Nephron (organoid): ENCODE results near the gene PIK3R5.

ENCODE experiments used
- H3K27ac Mint-ChIP-seq, 3 experiments: 2 replicates each; pipeline ENCODE4 v1.8.0; 2020; ENCODE audit warnings: mixed read lengths in 3 of 3, mild to moderate bottlenecking in 2 of 3, moderate library complexity in 1 of 3
- H3K27me3 Mint-ChIP-seq: 2 replicates; pipeline ENCODE4 v1.8.0; 2021; ENCODE audit warnings: low read depth, mild to moderate bottlenecking, moderate library complexity, mixed read lengths
- H3K36me3 Mint-ChIP-seq: 2 replicates; pipeline ENCODE4 v1.8.0; 2020; ENCODE audit warnings: low read depth, mixed read lengths
- H3K4me1 Mint-ChIP-seq: 2 replicates; pipeline ENCODE4 v1.8.0; 2020; ENCODE audit warnings: mixed read lengths
- H3K4me3 Mint-ChIP-seq, 3 experiments: 2 replicates each; pipeline ENCODE4 v1.8.0; 2020; ENCODE audit warnings: mild to moderate bottlenecking in 3 of 3, mixed read lengths in 3 of 3, moderate library complexity in 2 of 3
- H3K9me3 Mint-ChIP-seq: 2 replicates; pipeline ENCODE4 v1.8.0; 2020; ENCODE audit warnings: mixed read lengths
- TF ChIP-seq, protein P1 (sequence below), 3 experiments: fragments of 200-600 bp; sonication (generic); IDR thresholded peaks; one replicate each; pipeline ENCODE4 v1.5.0; 2021; ENCODE audit warnings: antibody characterized with exemption in 3 of 3; ENCODE audit not compliant: unreplicated experiment in 3 of 3

Gene PIK3R5

DNA sequence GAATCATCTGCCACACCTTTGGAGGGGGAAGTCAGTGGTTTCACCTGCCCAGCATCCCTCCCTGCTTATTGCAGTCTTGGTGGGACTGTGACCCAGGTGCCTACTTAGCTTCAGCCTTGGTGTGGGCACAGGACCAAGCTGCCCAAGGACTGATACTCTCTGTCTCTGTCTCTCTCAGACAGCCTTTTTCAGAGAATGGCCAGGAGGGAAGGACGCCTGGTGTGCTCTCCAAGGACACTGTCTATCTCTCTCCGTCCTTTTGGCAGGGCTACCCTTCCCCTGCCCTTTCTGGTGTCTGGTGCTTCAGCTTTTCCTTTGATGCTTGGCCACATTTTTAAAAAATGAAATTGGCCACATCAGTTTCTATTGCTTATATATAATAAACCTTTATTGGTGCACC is 117.6 kb downstream of the PIK3R5 start:
- TF ChIP-seq, protein P1, sequence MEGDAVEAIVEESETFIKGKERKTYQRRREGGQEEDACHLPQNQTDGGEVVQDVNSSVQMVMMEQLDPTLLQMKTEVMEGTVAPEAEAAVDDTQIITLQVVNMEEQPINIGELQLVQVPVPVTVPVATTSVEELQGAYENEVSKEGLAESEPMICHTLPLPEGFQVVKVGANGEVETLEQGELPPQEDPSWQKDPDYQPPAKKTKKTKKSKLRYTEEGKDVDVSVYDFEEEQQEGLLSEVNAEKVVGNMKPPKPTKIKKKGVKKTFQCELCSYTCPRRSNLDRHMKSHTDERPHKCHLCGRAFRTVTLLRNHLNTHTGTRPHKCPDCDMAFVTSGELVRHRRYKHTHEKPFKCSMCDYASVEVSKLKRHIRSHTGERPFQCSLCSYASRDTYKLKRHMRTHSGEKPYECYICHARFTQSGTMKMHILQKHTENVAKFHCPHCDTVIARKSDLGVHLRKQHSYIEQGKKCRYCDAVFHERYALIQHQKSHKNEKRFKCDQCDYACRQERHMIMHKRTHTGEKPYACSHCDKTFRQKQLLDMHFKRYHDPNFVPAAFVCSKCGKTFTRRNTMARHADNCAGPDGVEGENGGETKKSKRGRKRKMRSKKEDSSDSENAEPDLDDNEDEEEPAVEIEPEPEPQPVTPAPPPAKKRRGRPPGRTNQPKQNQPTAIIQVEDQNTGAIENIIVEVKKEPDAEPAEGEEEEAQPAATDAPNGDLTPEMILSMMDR (IDR thresholded peaks at IDR 0.05; ENCODE audit: unreplicated experiment in 3 of 3): no peak
- H3K4me3 Mint-ChIP-seq: no peak overlapping the region

GRCh38 chr17:8846768-8847211 is 118.7 kb downstream of the PIK3R5 start:
- Mint-ChIP-seq H3K27me3 (no peaks in the 10 kb centered on the region), H3K9me3 (peaks cover 10% of the 10 kb centered on the region), H3K36me3 (no peaks in the 10 kb centered on the region), H3K27ac (no peak overlapping the region), H3K4me3 (no peak overlapping the region), H3K4me1 (peaks cover 14% of the 10 kb centered on the region)
- TF ChIP-seq, protein P1 (IDR thresholded peaks at IDR 0.05; ENCODE audit: unreplicated experiment in 3 of 3): no peak

More for the DNA sequence above, 117.6 kb downstream of the PIK3R5 start:
- H3K36me3 Mint-ChIP-seq: no peaks in the 10 kb centered on the region
- H3K9me3 Mint-ChIP-seq: peaks cover 6% of the 10 kb centered on the region
- H3K27me3 Mint-ChIP-seq: no peaks in the 10 kb centered on the region
- peaks cover 6% of the 10 kb centered on the region for H3K4me1 Mint-ChIP-seq
- H3K27ac Mint-ChIP-seq: no peak overlapping the region

DNA sequence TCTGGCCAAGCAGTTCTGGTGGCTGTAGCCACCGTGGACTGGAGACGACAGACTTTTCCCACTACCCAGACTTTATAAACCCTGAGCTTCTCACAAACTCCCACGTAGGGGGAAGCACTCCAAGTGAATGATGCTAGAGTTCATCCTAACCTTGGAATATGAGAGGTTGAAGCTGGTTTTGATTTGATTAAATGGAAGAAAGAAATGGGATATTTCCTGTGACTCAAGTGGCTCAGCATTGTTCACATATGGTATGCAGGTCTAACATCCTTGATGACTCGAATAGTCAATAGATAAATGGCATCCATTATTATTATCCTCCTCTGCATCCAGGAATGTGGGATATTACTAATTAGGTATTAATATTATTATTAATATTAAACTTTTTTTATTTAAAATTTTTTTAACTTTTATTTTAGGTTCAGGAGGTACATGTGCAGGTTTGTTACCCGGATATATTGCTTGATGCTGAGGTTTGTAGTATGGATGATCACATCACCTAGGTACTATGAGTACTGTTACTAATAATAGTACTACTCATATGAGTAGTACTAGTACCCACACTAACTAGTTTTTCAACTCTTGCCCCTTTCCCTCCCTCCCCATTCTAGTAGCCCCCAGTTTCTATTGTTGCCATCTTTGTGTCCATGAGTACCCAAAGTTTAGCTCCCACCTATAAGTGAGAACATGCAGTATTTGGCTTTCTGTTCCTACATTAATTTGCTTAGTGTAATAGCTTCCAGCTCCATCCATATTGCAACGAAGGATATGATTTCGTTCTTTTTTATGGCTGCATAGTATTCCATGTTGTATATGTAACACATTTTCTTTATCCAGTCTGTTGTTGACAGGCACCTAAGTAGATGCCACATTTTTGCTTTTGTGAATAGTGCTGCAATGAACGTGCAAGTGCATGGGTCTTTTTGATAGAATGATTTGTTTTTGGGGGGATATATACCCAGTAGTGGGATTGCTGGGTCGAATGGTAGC is 121.0 kb downstream of the PIK3R5 start:
- H3K27me3 Mint-ChIP-seq: no peaks in the 10 kb centered on the region
- peaks cover 12% of the 10 kb centered on the region for H3K9me3 Mint-ChIP-seq
- no peak overlapping the region for H3K4me3 Mint-ChIP-seq
- H3K36me3 Mint-ChIP-seq: no peaks in the 10 kb centered on the region
- peak overlapping the region in 1 of 3 experiments; percentile 59 for H3K27ac Mint-ChIP-seq
- TF ChIP-seq, protein P1 (IDR thresholded peaks at IDR 0.05; ENCODE audit: unreplicated experiment in 3 of 3): no peak
- peaks cover 14% of the 10 kb centered on the region for H3K4me1 Mint-ChIP-seq

- no peak overlapping the region for H3K4me3 Mint-ChIP-seq
- no peaks in the 10 kb centered on the region for H3K36me3 Mint-ChIP-seq
- H3K27ac Mint-ChIP-seq: peak overlapping the region in 2 of 3 experiments; percentile 59 to 65
- H3K27me3 Mint-ChIP-seq: no peaks in the 10 kb centered on the region
- peaks cover 12% of the 10 kb centered on the region for H3K9me3 Mint-ChIP-seq
- TF ChIP-seq, protein P1 (IDR thresholded peaks at IDR 0.05; ENCODE audit: unreplicated experiment in 3 of 3): no peak
- H3K4me1 Mint-ChIP-seq: peaks cover 15% of the 10 kb centered on the region
Observed at GRCh38 chr17:8843344-8843743, 122.2 kb downstream of the PIK3R5 start.

DNA sequence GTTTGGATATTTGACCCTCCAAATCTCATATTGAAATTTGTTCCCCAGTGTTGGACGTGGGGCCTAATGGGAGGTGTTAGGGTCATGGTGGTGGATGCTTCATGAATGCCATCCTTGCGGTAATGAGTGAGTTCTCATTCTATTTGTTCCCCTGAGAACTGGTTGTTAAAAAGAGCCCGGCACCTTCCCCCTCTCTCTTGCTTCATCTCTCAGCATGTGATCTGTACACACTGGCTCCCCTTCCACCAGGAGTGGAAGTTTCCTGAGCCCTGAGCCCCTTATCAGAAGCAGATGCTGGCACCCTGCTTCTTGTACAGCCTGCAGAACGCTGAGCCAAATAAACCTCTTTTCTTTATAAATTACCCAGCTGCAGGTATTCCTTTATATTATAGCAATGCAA is 123.7 kb downstream of the PIK3R5 start:
- Mint-ChIP-seq H3K27me3 (peaks cover 3% of the 10 kb centered on the region), H3K9me3 (peaks cover 14% of the 10 kb centered on the region), H3K27ac (peak overlapping the region in 2 of 3 experiments; percentile 50 to 59), H3K4me3 (no peak overlapping the region), H3K4me1 (peaks cover 28% of the 10 kb centered on the region), H3K36me3 (no peaks in the 10 kb centered on the region)
- TF ChIP-seq, protein P1 (IDR thresholded peaks at IDR 0.05; ENCODE audit: unreplicated experiment in 3 of 3): no peak
